ENCODE data around the gene RILPL1.
"Not testable (repeated sequence)": the region's sequence is repeated elsewhere in the genome, so short reads cannot be mapped to it uniquely, and the experiment has no call there.

The RILPL1 gene

GRCh38 chr12:123485756-123486155 is 47.8 kb downstream of the RILPL1 start:
- Histone ChIP-seq H3K27ac (no peak overlapping the region), H3K4me3 (no peak overlapping the region), H3K9ac (ENCODE audit: insufficient read length) (no peak overlapping the region), H3K36me3 (ENCODE audit: insufficient read depth, low read length) (no peaks in the 10 kb centered on the region), H3K9me3 (ENCODE audit: low read depth, low read length) (no peaks in the 10 kb centered on the region)
- TF ChIP-seq FOXP2 (optimal IDR thresholded peaks at IDR 0.05; ENCODE audit: control extremely low read depth, extremely low read length, insufficient read depth) (no peak), EZH2 (IDR thresholded peaks at IDR 0.05) (no peak), POLR2AphosphoS5 (IDR thresholded peaks at IDR 0.05; ENCODE audit: borderline replicate concordance, low read depth, low read length) (no peak)
- DNase-seq (ENCODE audit: low read depth, low spot score): no peak

DNA sequence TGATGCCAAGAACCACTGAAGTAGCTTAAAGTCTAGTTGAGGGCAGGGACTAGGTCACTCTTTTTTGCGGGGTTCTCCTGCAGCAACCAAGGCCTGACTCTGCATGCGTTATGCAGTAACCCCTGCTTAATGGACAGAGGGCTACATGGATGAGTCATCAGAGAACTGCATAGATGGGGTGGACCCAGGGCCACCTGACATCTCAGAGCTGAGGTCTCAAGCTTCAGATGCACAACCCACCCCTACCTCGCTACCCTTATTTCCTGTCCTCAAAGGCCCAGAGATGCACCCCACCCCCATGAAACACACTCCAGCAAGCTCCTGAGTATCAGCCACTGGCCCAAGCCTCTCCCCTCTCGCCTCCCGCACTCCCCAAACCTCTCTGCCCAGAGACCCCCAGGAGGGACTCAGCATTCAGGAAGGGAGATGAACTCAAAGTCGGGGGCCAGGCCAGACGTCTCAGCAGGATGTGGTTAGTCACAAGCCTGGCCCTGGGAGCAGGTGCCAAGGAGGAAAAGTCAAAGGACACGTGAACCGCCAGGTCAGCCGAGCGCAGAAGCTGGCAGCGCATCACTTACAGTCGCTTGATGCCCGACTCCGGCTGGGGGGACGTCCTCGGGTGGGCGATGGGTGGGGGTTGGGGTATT is 49.8 kb downstream of the RILPL1 start:
- TF ChIP-seq FOXP2 (optimal IDR thresholded peaks at IDR 0.05; ENCODE audit: control extremely low read depth, extremely low read length, insufficient read depth): no peak
- no peak for TF ChIP-seq EZH2 (IDR thresholded peaks at IDR 0.05)
- TF ChIP-seq POLR2AphosphoS5 (IDR thresholded peaks at IDR 0.05; ENCODE audit: borderline replicate concordance, low read depth, low read length): no peak
- Histone ChIP-seq H3K9ac (ENCODE audit: insufficient read length) (no peak overlapping the region), H3K9me3 (ENCODE audit: low read depth, low read length) (no peaks in the 10 kb centered on the region), H3K27ac (no peak overlapping the region), H3K4me3 (no peak overlapping the region), H3K36me3 (ENCODE audit: insufficient read depth, low read length) (no peaks in the 10 kb centered on the region)
- DNase-seq (ENCODE audit: low read depth, low spot score): no peak

DNA sequence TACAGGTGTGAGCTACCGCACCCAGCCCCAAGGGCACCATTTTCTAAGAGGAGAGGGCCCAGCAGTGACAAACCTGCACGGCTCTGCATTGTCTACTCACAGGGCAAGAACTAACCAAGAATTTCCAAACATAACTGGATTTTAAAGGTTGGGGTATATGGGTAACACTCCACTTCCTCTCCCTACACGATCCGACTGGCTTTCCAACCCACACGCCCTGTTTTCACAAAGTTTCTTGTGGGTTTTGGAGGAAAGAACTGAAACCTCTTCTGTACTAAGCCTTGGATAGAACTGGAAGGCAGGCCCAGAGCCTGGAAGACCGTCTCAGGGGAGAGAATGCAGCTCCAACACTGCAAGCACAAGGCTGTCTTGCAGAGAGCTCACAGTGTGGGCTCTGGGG is 50.6 kb downstream of the RILPL1 start:
- Histone ChIP-seq H3K27ac (no peak overlapping the region), H3K9me3 (ENCODE audit: low read depth, low read length) (no peaks in the 10 kb centered on the region), H3K36me3 (ENCODE audit: insufficient read depth, low read length) (no peaks in the 10 kb centered on the region), H3K9ac (ENCODE audit: insufficient read length) (no peak overlapping the region), H3K4me3 (no peak overlapping the region)
- TF ChIP-seq POLR2AphosphoS5 (IDR thresholded peaks at IDR 0.05; ENCODE audit: borderline replicate concordance, low read depth, low read length) (no peak), FOXP2 (optimal IDR thresholded peaks at IDR 0.05; ENCODE audit: control extremely low read depth, extremely low read length, insufficient read depth) (no peak), EZH2 (IDR thresholded peaks at IDR 0.05) (no peak)
- no peak for DNase-seq (ENCODE audit: low read depth, low spot score)

- not testable (repeated sequence) for H3K36me3 ChIP-seq (ENCODE audit: insufficient read depth, low read length); H3K27ac ChIP-seq; H3K9me3 ChIP-seq (ENCODE audit: low read depth, low read length); DNase-seq (ENCODE audit: low read depth, low spot score); H3K4me3 ChIP-seq; H3K9ac ChIP-seq (ENCODE audit: insufficient read length)
Measured at GRCh38 chr12:123481251-123481650, 52.3 kb downstream of the RILPL1 start.

DNA sequence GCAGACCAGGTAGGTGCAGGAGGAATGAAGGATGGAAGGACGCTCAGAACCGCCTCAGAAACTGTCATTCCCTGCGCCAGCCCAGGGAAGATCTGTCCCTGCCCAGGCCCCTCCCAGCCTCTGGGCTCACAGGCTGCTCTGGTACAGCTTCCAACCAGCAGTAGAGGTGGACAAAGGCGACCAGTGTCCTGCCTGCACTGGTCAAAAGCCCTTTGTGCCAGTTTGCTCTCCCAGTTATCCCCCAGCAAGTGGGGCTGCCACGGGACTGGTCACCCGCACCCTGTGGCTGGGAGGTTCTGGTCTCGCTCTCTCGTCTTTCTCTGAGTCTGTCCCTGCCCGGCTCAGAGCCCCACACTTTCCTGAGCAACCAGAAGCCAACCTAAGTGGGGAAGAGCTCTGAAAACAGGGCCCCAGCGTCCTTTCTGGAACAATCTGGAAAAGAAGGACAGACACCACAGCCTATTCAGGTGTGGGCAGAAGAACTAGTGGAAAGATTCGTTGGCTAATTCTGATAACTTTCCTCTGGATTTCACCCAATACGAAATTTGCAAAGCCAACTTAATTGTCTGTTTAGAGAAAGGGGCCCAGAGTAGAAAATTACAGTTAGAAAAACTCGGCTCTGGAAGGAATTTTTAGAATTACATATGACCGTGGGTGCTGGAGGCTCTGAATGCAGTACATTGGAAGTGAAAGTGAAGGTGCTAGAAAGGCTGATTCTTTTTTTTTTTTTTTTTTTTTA is 53.9 kb downstream of the RILPL1 start:
- TF ChIP-seq FOXP2 (optimal IDR thresholded peaks at IDR 0.05; ENCODE audit: control extremely low read depth, extremely low read length, insufficient read depth) (no peak), EZH2 (IDR thresholded peaks at IDR 0.05) (no peak), POLR2AphosphoS5 (IDR thresholded peaks at IDR 0.05; ENCODE audit: borderline replicate concordance, low read depth, low read length) (no peak)
- no peak overlapping the region for H3K4me3 ChIP-seq
- H3K27ac ChIP-seq: no peak overlapping the region
- H3K9me3 ChIP-seq (ENCODE audit: low read depth, low read length): no peaks in the 10 kb centered on the region
- no peaks in the 10 kb centered on the region for H3K36me3 ChIP-seq (ENCODE audit: insufficient read depth, low read length)
- no peak for DNase-seq (ENCODE audit: low read depth, low spot score)
- no peak overlapping the region for H3K9ac ChIP-seq (ENCODE audit: insufficient read length)

GRCh38 chr12:123478762-123479161 is 54.8 kb downstream of the RILPL1 start:
- no peak overlapping the region for H3K27ac ChIP-seq
- H3K9ac ChIP-seq (ENCODE audit: insufficient read length): no peak overlapping the region
- H3K4me3 ChIP-seq: no peak overlapping the region
- H3K9me3 ChIP-seq (ENCODE audit: low read depth, low read length): no peaks in the 10 kb centered on the region
- TF ChIP-seq FOXP2 (optimal IDR thresholded peaks at IDR 0.05; ENCODE audit: control extremely low read depth, extremely low read length, insufficient read depth) (no peak), EZH2 (IDR thresholded peaks at IDR 0.05) (no peak), POLR2AphosphoS5 (IDR thresholded peaks at IDR 0.05; ENCODE audit: borderline replicate concordance, low read depth, low read length) (no peak)
- H3K36me3 ChIP-seq (ENCODE audit: insufficient read depth, low read length): no peaks in the 10 kb centered on the region
- no peak for DNase-seq (ENCODE audit: low read depth, low spot score)

DNA sequence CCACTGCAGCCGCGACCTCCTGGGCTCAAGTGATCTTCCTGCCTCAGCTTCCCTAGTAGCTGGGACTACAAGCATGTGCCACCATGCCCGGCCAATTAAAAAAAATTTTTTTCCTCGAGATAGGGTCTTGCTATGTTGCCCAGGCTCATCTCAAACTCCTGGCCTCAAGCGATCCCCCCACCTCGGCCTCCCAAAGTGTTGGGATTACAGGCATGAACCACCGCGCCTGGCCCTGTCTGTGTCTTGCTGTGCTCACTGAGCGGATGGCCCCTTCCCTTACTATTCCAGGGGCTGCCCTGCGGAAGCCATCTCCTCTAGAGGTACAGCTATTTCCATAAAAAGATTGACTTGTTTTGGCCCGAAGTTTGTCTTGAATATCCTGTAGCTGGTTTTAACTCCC is 55.5 kb downstream of the RILPL1 start:
- no peak for DNase-seq (ENCODE audit: low read depth, low spot score)
- Histone ChIP-seq H3K4me3 (no peak overlapping the region), H3K36me3 (ENCODE audit: insufficient read depth, low read length) (no peaks in the 10 kb centered on the region), H3K27ac (no peak overlapping the region), H3K9ac (ENCODE audit: insufficient read length) (no peak overlapping the region), H3K9me3 (ENCODE audit: low read depth, low read length) (no peaks in the 10 kb centered on the region)
- no peak for TF ChIP-seq POLR2AphosphoS5 (IDR thresholded peaks at IDR 0.05; ENCODE audit: borderline replicate concordance, low read depth, low read length)
- TF ChIP-seq EZH2 (IDR thresholded peaks at IDR 0.05): no peak
- no peak for TF ChIP-seq FOXP2 (optimal IDR thresholded peaks at IDR 0.05; ENCODE audit: control extremely low read depth, extremely low read length, insufficient read depth)

- Histone ChIP-seq H3K9ac (ENCODE audit: insufficient read length) (no peak overlapping the region), H3K27ac (no peak overlapping the region), H3K9me3 (ENCODE audit: low read depth, low read length) (no peaks in the 10 kb centered on the region), H3K36me3 (ENCODE audit: insufficient read depth, low read length) (peaks cover 17% of the 10 kb centered on the region), H3K4me3 (no peak overlapping the region)
- TF ChIP-seq EZH2 (IDR thresholded peaks at IDR 0.05) (no peak), FOXP2 (optimal IDR thresholded peaks at IDR 0.05; ENCODE audit: control extremely low read depth, extremely low read length, insufficient read depth) (no peak), POLR2AphosphoS5 (IDR thresholded peaks at IDR 0.05; ENCODE audit: borderline replicate concordance, low read depth, low read length) (no peak)
- no peak for DNase-seq (ENCODE audit: low read depth, low spot score)
Measured at GRCh38 chr12:123475246-123475703, 58.2 kb downstream of the RILPL1 start.
